ENCODE data around the gene PLCG2. TPM values are rescaled to one million over a fixed set of nuclear protein-coding genes. Genes with fewer than 3 reads are reported as not detected.

The PLCG2 gene
- total RNA-seq, 2 experiments from 2014 or later: 196 to 485 TPM

DNA sequence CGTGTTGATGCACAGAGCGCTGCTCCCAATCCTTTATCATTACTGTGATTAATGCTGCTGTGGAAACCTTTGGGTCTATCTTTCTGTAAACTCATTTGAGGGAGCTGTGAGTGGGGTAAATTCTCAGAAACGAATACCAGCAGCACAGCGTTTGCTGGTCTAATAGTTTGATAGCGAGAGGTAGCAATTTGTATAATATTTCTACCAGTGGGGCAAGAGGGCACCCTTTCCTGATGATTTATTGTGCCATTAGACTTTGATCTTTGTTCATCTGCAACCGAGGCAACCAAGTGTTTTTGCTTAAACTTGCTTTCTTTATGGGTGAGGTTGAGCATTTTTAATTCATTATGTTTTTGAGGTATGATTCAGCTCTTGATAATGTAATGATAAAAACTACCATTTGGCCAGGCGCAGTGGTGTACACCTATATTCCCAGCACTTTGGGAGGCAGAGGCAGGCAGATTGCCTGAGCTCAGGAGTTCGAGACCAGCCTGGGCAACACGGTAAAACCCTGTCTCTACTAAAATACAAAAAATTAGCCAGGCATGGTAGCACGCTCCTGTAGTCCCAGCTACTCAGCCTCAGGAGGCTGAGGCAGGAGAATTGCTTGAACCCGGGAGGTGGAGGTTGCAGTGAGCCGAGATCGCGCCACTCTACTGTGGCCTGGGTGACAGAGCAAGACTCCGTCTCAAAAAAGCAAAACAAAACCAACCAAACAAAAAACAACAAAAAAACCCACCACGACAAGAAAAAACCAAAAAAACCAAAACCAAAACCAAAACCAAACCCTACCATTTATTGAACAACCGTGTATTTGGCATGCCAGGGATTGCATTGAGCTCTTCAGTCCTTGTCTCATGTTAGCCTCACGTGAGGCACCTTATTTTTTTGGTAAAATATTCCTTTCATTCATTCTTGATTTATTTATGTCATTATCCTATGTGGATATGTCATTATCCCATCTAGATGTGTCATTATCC, 81.5 kb downstream of the PLCG2 start:
- H3K9me3 ChIP-seq (ENCODE audit: low read length): no peaks in the 10 kb centered on the region
- intact Hi-C loops (cut with micrococcal nuclease; ENCODE audit: unreplicated experiment): no loop called here
- no peak for DNase-seq (ENCODE audit: low spot score)
- H2AFZ ChIP-seq (ENCODE audit: low read length): no peak overlapping the region
- peaks cover 14% of the 10 kb centered on the region; the same call in 1 of the 2 replicates for H4K20me1 ChIP-seq (ENCODE audit: insufficient read depth, low read length)
- peak overlapping the region; percentile 89 for H3K27ac ChIP-seq (ENCODE audit: low read depth, low read length, poor library complexity, severe bottlenecking)
- no peak overlapping the region for H3K4me2 ChIP-seq (ENCODE audit: low read length)
- TSS peak; percentile 17 for BruUV-seq (replicated peaks)
- POLR2A ChIA-PET: interaction anchor here (0.5 to 1.6 kb wide), 9 partner anchors 10 to 784 kb away, joined by 3 to 4 read pairs (median 3); no protein-coding TSS in a partner anchor
- peaks cover 91% of the 10 kb centered on the region for H3K36me3 ChIP-seq (ENCODE audit: insufficient read depth, low read length)
- no peaks in the 10 kb centered on the region for H3K9me2 ChIP-seq (ENCODE audit: insufficient read depth, low read length)
- H3K79me2 ChIP-seq (ENCODE audit: insufficient read depth, low read depth, low read length): peaks cover 56% of the 10 kb centered on the region
- CTCF ChIA-PET (ENCODE audit: unreplicated experiment): interaction anchor here (1.0 kb wide), 1 partner anchor 9 kb away, joined by 4 read pairs; no protein-coding TSS in a partner anchor
- H3K4me3 ChIP-seq (ENCODE audit: low read depth, low read length, poor library complexity, severe bottlenecking): no peak overlapping the region
- no peak for TF ChIP-seq EZH2phosphoT487 (IDR thresholded peaks at IDR 0.05; ENCODE audit: borderline replicate concordance, low read depth, low read length)
- TF ChIP-seq, protein P1, sequence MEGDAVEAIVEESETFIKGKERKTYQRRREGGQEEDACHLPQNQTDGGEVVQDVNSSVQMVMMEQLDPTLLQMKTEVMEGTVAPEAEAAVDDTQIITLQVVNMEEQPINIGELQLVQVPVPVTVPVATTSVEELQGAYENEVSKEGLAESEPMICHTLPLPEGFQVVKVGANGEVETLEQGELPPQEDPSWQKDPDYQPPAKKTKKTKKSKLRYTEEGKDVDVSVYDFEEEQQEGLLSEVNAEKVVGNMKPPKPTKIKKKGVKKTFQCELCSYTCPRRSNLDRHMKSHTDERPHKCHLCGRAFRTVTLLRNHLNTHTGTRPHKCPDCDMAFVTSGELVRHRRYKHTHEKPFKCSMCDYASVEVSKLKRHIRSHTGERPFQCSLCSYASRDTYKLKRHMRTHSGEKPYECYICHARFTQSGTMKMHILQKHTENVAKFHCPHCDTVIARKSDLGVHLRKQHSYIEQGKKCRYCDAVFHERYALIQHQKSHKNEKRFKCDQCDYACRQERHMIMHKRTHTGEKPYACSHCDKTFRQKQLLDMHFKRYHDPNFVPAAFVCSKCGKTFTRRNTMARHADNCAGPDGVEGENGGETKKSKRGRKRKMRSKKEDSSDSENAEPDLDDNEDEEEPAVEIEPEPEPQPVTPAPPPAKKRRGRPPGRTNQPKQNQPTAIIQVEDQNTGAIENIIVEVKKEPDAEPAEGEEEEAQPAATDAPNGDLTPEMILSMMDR (conservative IDR thresholded peaks at IDR 0.05; ENCODE audit: low read length): no peak
- H3K4me1 ChIP-seq (ENCODE audit: insufficient read depth, low read length, poor library complexity, severe bottlenecking): peaks cover 64% of the 10 kb centered on the region

DNA sequence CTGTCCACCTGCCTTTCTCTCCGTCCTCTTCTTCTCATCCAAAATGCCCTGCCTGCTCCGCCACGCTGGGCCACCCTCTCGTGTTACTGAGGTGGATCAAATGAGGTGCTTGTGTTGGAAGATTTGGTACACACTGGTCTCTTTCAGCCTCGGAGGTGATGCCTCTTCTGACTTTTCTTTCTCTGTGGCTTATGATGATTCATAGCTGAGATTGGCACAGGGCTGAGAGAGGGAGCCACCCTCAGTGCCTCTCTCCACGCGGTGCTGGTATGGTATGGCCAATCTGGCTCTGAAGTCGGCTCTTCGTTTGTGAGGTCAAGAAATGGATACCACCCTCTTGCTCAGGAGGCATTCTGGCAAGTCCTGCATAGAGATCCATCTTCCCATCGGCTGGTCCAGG, 82.4 kb downstream of the PLCG2 start:
- Histone ChIP-seq H3K36me3 (ENCODE audit: insufficient read depth, low read length) (peaks cover 84% of the 10 kb centered on the region), H4K20me1 (ENCODE audit: insufficient read depth, low read length) (peaks cover 8% of the 10 kb centered on the region; the same call in 1 of the 2 replicates)
- intact Hi-C loops (cut with micrococcal nuclease; ENCODE audit: unreplicated experiment): no loop called here

More for the DNA sequence above, 82.4 kb downstream of the PLCG2 start:
- Histone ChIP-seq H3K9me3 (ENCODE audit: low read length) (no peaks in the 10 kb centered on the region), H3K4me2 (ENCODE audit: low read length) (peak overlapping the region; percentile 91; the same call in 1 of the 2 replicates), H3K79me2 (ENCODE audit: insufficient read depth, low read depth, low read length) (peaks cover 49% of the 10 kb centered on the region), H3K27ac (ENCODE audit: low read depth, low read length, poor library complexity, severe bottlenecking) (peak overlapping the region; percentile 89), H3K4me1 (ENCODE audit: insufficient read depth, low read length, poor library complexity, severe bottlenecking) (peaks cover 58% of the 10 kb centered on the region), H3K4me3 (ENCODE audit: low read depth, low read length, poor library complexity, severe bottlenecking) (no peak overlapping the region), H2AFZ (ENCODE audit: low read length) (no peak overlapping the region), H3K9me2 (ENCODE audit: insufficient read depth, low read length) (no peaks in the 10 kb centered on the region)
- DNase-seq (ENCODE audit: low spot score): no peak
- TF ChIP-seq, protein P1 (conservative IDR thresholded peaks at IDR 0.05; ENCODE audit: low read length): no peak
- TF ChIP-seq EZH2phosphoT487 (IDR thresholded peaks at IDR 0.05; ENCODE audit: borderline replicate concordance, low read depth, low read length): no peak
- ChIA-PET CTCF (ENCODE audit: unreplicated experiment) (interaction anchor here (1.0 kb wide), 1 partner anchor 10 kb away, joined by 4 read pairs; no protein-coding TSS in a partner anchor), POLR2A (interaction anchor here (0.8 to 1.6 kb wide), 6 partner anchors 9 to 785 kb away, joined by 3 to 4 read pairs (median 3); no protein-coding TSS in a partner anchor)
- BruUV-seq (replicated peaks): no TSS peak

All from OCI-LY7 (cell line).